OCI-LY7 (cell line): Measurements from ENCODE around the gene ASB10. TPM values are rescaled to one million over a fixed set of nuclear protein-coding genes. Genes with fewer than 3 reads are reported as not detected.

ENCODE experiments used
- BruUV-seq: library from RNA; stranded (reverse); fragments of 400-500 nt; replicated peaks from 2 replicates; lab custom pipeline; 2021; lab: Mats Ljungman, UMichigan
- CTCF ChIA-PET: fragments of 300-600 bp; sonication (Branson Sonifier 250); formaldehyde crosslinking; loops from one replicate; lab custom pipeline; 2022; ENCODE audit warnings: antibody characterized with exemption; ENCODE audit not compliant: unreplicated experiment; lab: Charles Lee
- POLR2A ChIA-PET: fragments of 300-600 bp; sonication (Branson Sonifier 250); formaldehyde crosslinking; loops from one replicate; lab custom pipeline; 2022; ENCODE audit warnings: antibody characterized with exemption; lab: Charles Lee
- DNase-seq: peaks from one replicate; pipeline ENCODE4 v3.0.0-alpha.2; 2015; ENCODE audit warnings: low spot score
- H2AFZ ChIP-seq: fragments of 200-600 bp; sonication (generic), shearing (Covaris generic); 2 replicates; pipeline ENCODE4 v1.6.1; 2014; ENCODE audit warnings: mild to moderate bottlenecking, antibody characterized with exemption, low read length, moderate library complexity
- H3K27ac ChIP-seq: fragments of 200-600 bp; sonication (generic); 2 replicates; pipeline ENCODE4 v1.5.1; 2014; ENCODE audit warnings: mixed run types, low read depth, mild to moderate bottlenecking, moderate library complexity, low read length, inconsistent platforms; ENCODE audit not compliant: poor library complexity, severe bottlenecking
- H3K36me3 ChIP-seq: fragments of 200-600 bp; sonication (generic); 2 replicates; pipeline ENCODE4 v1.6.1; 2014; ENCODE audit warnings: mild to moderate bottlenecking, antibody characterized with exemption, low read length, moderate library complexity, mixed read lengths; ENCODE audit not compliant: insufficient read depth
- H3K4me1 ChIP-seq: fragments of 200-600 bp; sonication (generic); 2 replicates; pipeline ENCODE4 v1.5.1; 2014; ENCODE audit warnings: mild to moderate bottlenecking, low read length; ENCODE audit not compliant: insufficient read depth, poor library complexity, severe bottlenecking
- H3K4me2 ChIP-seq: fragments of 200-600 bp; sonication (generic); 2 replicates; pipeline ENCODE4 v1.6.1; 2014; ENCODE audit warnings: mild to moderate bottlenecking, low read length
- H3K4me3 ChIP-seq: fragments of 200-600 bp; sonication (generic); 2 replicates; pipeline ENCODE4 v1.5.1; 2014; ENCODE audit warnings: mild to moderate bottlenecking, low read depth, low read length; ENCODE audit not compliant: poor library complexity, severe bottlenecking
- H3K79me2 ChIP-seq: fragments of 200-600 bp; sonication (generic); 2 replicates; pipeline ENCODE4 v1.6.1; 2016; ENCODE audit warnings: low read depth, mild to moderate bottlenecking, low read length, moderate library complexity, mixed read lengths; ENCODE audit not compliant: insufficient read depth
- H3K9me2 ChIP-seq: fragments of 200-600 bp; sonication (generic); 2 replicates; pipeline ENCODE4 v1.6.1; 2016; ENCODE audit warnings: mild to moderate bottlenecking, low read length, mixed read lengths; ENCODE audit not compliant: insufficient read depth
- H3K9me3 ChIP-seq: fragments of 200-600 bp; sonication (generic); 2 replicates; pipeline ENCODE4 v1.6.1; 2014; ENCODE audit warnings: mild to moderate bottlenecking, mixed run types, low read length, mixed read lengths
- H4K20me1 ChIP-seq: fragments of 200-600 bp; sonication (generic); 2 replicates; pipeline ENCODE4 v1.6.1; 2014; ENCODE audit warnings: mild to moderate bottlenecking, antibody characterized with exemption, low read length, moderate library complexity, mixed read lengths; ENCODE audit not compliant: insufficient read depth
- CTCF ChIP-seq: fragments of 200-600 bp; sonication (generic); conservative IDR thresholded peaks from 2 replicates; pipeline ENCODE4 v1.5.1; 2014; ENCODE audit warnings: mild to moderate bottlenecking, antibody characterized with exemption, low read length, moderate library complexity, mixed read lengths
- EZH2phosphoT487 ChIP-seq: fragments of 200-600 bp; sonication (generic); IDR thresholded peaks from 2 replicates; pipeline ENCODE4 v1.6.1; 2018; ENCODE audit warnings: low read depth, borderline replicate concordance, mild to moderate bottlenecking, mixed run types, antibody characterized with exemption, low read length, moderate library complexity, mixed read lengths
- intact Hi-C: fragments of 100-400 bp; cut with micrococcal nuclease; formaldehyde crosslinking; loops from one replicate; pipeline ENCODE4 v1.10.0; 2022; ENCODE audit not compliant: unreplicated experiment
- total RNA-seq, 2 experiments: library from RNA; depleted of rRNA in 1 of 2; stranded (reverse); fragments of >200 nt in 1 of 2; shearing (Covaris generic) in 1 of 2; gene quantifications; 2 replicates each; pipeline ENCODE4 v1.2.3, GENCODE V29; 2014 to 2022

The ASB10 gene
- total RNA-seq, 2 experiments from 2014 or later: not detected

GRCh38 chr7:151139791-151140190, 47.3 kb downstream of the ASB10 start:
- Histone ChIP-seq H4K20me1 (no peaks in the 10 kb centered on the region), H3K4me1 (no peaks in the 10 kb centered on the region), H3K36me3 (no peaks in the 10 kb centered on the region), H3K4me3 (no peak overlapping the region), H3K9me3 (no peaks in the 10 kb centered on the region), H3K79me2 (no peaks in the 10 kb centered on the region), H3K27ac (no peak overlapping the region), H2AFZ (no peak overlapping the region), H3K4me2 (no peak overlapping the region), H3K9me2 (no peaks in the 10 kb centered on the region)
- no peak for DNase-seq
- POLR2A ChIA-PET: no interaction called here
- TF ChIP-seq EZH2phosphoT487: no peak
- TF ChIP-seq CTCF: no peak
- CTCF ChIA-PET: no interaction called here
- intact Hi-C loops: no loop called here
- no TSS peak for BruUV-seq

- Histone ChIP-seq H2AFZ (no peak overlapping the region), H3K4me3 (no peak overlapping the region), H3K4me2 (no peak overlapping the region), H4K20me1 (no peaks in the 10 kb centered on the region), H3K36me3 (no peaks in the 10 kb centered on the region), H3K4me1 (no peaks in the 10 kb centered on the region), H3K9me3 (no peaks in the 10 kb centered on the region), H3K27ac (no peak overlapping the region), H3K79me2 (no peaks in the 10 kb centered on the region), H3K9me2 (no peaks in the 10 kb centered on the region)
- ChIA-PET CTCF (no interaction called here), POLR2A (interaction anchor here (0.6 kb wide), 1 partner anchor 14 kb away, joined by 6 read pairs; no protein-coding TSS in a partner anchor)
- TF ChIP-seq EZH2phosphoT487 (no peak), CTCF (no peak)
- intact Hi-C loops: no loop called here
- no peak for DNase-seq
- BruUV-seq: no TSS peak
These were observed 47.8 kb downstream of the ASB10 start for GRCh38 chr7:151139071-151139790.

GRCh38 chr7:151138153-151138851, 48.7 kb downstream of the ASB10 start:
- H3K36me3 ChIP-seq: no peaks in the 10 kb centered on the region
- no peak overlapping the region for H3K27ac ChIP-seq
- ChIA-PET POLR2A (no interaction called here), CTCF (no interaction called here)
- H3K9me2 ChIP-seq: no peaks in the 10 kb centered on the region
- BruUV-seq: no TSS peak
- no peaks in the 10 kb centered on the region for H4K20me1 ChIP-seq
- H3K4me1 ChIP-seq: no peaks in the 10 kb centered on the region
- no peak overlapping the region for H3K4me3 ChIP-seq
- intact Hi-C loops: no loop called here
- TF ChIP-seq CTCF (no peak), EZH2phosphoT487 (no peak)
- H2AFZ ChIP-seq: no peak overlapping the region
- no peaks in the 10 kb centered on the region for H3K79me2 ChIP-seq
- H3K9me3 ChIP-seq: no peaks in the 10 kb centered on the region
- no peak for DNase-seq
- H3K4me2 ChIP-seq: no peak overlapping the region
